Testis (tissue), 2 donors: ENCODE results near the gene ZFP57.

ENCODE experiments used
- CTCF ChIP-seq, 3 experiments: fragments of 450-650 bp in 2 of 3; fragments of 200-600 bp in 1 of 3; sonication (generic) in 1 of 3; IDR thresholded peaks; one replicate each; pipeline ENCODE4 v1.5.1; 2016 to 2019; ENCODE audit warnings: antibody characterized with exemption in 3 of 3, mild to moderate bottlenecking in 2 of 3, moderate library complexity in 1 of 3
- POLR2A ChIP-seq: fragments of 450-650 bp; IDR thresholded peaks from one replicate; pipeline ENCODE4 v1.6.1; 2017; ENCODE audit warnings: antibody characterized with exemption, mild to moderate bottlenecking, moderate library complexity

GRCh38 chr6:29681811-29682210 is 859 bp upstream of the ZFP57 start:
- TF ChIP-seq CTCF (IDR thresholded peaks at IDR 0.05): no peak
- TF ChIP-seq POLR2A: no peak
